GM21576 (cell line): ENCODE measurements around the gene COMT.

ENCODE experiments used
- ATAC-seq: cut with Tn5 transposase; IDR thresholded peaks from one replicate; pipeline ENCODE4 v1.9.1; 2021; ENCODE audit warnings: mild to moderate bottlenecking, moderate library complexity; ENCODE audit not compliant: unreplicated experiment

COMT gene

GRCh38 chr22:20009018-20009491 is 67.5 kb downstream of the COMT start:
- ATAC-seq: no peak

- no peak for ATAC-seq
Observed at GRCh38 chr22:20009582-20010306, 68.2 kb downstream of the COMT start.

- ATAC-seq: no peak
Observed at GRCh38 chr22:20010307-20011122, 68.9 kb downstream of the COMT start.

DNA sequence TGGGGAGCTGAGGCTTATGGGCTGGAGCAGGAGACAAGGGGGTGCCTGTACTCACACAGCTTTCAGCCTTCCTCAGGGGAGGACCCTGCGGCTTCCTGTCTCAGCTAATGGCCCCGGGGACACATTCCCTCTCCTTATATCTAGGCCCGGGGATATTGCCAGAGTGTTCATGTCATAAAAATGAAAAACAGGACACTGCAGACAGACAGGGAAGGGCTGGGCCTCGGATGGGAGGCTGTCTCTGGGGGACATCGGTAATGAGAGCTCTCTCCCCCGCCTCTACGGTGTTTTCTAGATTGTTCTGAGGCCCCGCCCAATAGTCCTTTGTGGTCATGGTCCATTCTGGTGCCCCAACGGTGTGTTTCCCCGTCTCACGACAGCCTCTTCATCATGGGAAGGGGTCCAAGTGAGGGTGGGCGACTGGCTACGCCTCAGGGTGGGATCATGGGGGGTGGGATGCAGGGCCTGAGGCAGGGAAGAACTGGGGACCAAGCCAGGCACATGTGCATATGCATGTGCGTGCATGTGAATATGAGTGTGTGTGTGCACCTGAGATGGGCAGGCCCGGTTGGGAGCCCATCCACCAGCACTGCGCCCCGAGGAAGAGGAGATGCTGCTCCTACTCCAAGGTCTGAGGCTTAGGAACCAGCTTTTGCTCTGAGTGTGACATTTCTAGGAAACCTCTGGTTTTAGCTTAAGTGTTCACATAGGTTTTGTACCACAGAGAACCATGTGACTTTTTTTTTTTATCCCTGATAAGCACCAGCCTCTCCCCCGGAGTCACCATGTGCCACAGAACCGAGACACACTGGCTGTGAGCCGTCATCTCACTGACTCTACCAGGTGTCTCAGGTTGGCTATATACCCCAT is 69.8 kb downstream of the COMT start:
- no peak for ATAC-seq

GRCh38 chr22:20011993-20012740 is 70.6 kb downstream of the COMT start:
- ATAC-seq: no peak

DNA sequence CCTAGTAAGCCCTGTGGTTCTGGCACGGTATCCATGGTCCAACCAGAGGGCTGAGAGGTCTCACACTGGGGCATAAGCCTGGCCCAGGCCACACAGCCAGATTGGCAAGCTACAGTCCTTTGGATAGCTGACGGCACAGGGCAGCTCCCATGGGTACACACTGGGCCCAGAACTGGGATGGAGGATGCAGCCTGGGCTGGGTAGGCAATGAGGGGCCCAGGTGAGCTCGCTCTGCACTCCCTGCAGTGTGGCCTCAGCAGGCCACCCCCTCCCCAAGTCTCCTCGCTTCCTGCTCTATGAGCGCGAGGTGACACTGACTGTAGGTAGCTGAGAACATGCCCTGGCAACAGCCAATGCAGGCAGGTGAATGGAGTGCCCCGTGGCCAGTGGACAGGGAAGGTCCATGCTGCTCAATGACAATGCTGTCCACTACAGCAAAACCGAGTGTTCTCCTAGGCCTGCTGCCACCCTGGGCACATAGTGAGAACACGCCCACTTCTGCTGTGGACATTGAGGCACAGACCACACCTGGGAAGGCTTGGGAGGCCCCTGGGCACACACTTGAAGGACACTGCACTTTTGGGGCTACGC is 71.3 kb downstream of the COMT start:
- no peak for ATAC-seq

- no peak for ATAC-seq
Observed at GRCh38 chr22:20013382-20013871, 71.9 kb downstream of the COMT start.

DNA sequence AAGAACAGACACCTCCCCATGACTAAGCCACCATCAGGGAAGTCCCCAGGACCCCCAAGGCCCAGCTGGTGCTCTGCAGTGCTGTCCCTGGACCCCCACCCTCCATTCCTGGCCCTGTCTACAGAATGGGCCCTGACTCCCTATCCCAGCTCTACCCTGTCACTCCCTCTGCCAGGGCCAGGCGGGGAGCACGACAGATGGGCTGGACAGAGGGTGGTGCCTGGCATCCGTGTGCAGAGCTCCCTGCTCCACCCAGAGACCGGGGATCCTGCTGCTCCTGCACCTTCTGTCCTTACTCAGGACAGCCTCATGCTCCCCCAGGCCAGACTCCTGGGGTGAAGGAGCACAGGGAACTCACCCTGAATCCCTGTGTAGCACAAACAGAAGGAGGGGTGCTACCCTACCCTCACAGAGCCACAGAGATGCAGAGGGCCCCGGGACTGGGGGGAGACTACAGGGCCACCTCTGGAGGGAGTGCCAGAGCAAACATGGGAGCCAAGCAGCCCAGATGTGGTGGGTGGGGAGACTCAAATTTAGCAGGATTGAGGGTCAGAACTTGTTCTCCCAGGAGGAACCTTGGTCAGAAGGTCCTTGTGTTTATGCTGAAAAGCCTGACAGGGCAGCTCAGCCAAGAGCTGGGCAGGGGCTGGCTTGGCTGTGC is 73.1 kb downstream of the COMT start:
- no peak for ATAC-seq

GRCh38 chr22:20015187-20015625 is 73.6 kb downstream of the COMT start:
- no peak for ATAC-seq

DNA sequence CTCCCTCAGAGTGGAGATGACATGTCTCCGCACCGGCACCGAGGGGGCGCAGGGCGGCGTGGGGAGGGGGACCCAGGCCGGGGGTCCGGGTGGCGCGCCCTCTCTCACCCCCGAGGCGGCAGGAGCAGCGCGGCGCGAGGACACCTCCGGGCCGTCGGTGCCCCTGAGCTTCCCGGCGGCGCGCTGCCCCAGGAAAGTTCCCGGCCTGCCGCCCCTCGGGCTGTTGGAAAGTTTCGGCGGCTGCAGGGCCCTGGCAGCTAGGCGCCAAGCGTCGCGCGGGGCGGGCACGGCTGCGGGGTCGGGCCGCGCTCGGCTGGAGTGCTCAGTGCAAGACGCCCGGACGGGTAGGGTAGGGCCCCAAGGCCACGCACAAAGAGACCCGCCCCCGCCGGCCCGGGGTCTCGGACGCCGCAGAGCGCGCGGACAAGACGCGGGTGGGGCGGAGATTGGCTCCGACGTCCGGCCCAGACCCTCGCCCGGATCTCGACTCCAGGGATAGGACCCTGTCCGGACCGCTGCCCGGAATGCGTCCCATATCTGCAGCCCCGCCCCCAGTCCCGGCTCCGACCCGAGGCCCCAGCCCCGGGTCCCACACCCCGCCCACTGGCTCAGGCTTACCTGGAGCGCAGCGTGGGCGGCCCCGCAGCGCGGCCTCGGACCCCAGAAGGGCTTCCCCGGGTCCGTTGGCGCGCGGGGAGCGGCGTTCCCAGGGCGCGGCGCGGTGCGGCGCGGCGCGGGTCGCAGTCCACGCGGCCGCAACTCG is 74.6 kb downstream of the COMT start:
- no peak for ATAC-seq

GRCh38 chr22:20016734-20017621 is 75.4 kb downstream of the COMT start, which contains the start of gene ARVCF:
ARVCF (minus strand) TSS chr22:20016823; CDS start chr22:19990794, 26,029 bp downstream.
- ATAC-seq: peak; percentile 53

DNA sequence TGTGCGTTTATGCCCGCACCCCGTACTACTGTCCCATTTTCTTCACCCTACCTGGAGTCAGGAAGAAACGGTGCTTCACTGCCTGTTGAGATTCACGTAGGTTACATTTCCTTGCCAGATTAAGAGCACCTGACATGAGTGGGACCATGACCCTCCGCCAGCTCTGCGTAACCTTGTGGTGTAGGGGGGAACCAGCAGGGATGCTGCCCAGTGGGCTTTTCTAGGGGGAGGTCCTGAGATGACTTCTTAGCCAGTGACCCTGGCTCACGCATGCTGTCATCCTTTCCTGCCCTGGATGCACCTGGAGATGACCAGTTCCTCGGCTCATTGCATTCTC is 76.0 kb downstream of the COMT start:
- ATAC-seq: no peak

- ATAC-seq: no peak
Observed at GRCh38 chr22:20018001-20018400, 76.4 kb downstream of the COMT start.
